GM21447 (cell line): Measurements from ENCODE around the gene ZIC4.

Experiments
- ATAC-seq: cut with Tn5 transposase; IDR thresholded peaks from one replicate; pipeline ENCODE4 v1.9.1; 2021; ENCODE audit not compliant: unreplicated experiment

The ZIC4 gene

DNA sequence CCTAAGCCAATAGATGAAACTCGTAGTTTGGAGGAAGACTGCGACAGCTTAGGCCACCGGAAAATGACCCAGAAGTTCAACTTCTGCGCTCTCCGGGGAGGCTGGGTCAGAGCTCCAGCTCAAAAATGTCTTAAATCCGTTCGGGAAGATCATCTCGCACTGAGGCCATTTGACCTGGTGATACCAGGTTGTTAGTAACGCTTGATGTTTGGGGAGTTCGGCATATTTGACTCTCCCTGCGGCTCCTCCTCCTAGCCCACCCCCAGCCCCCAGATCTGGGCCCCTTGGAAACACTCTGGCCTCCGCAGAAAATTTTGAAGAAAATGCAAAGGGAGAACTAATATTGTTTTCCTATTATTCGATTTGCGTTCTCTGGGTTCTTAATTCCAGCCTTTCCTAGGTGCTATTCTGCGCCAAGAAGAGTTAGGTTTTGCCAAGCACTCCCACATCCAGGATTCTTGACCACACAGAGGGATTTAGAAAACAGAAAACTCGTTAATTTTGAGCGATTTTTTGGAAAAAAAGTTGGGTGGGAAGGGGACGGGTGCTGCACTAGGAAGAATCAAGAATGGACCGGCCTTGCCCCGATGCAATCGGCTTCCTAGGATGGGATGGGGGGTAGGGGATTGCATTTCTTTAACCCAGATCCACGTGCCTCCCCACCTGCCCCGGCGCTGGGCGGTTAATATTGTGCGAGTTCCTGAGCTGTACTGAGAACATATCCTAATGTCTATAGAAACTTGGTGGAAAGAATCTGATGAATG is 50.0 kb downstream of the ZIC4 start:
- no peak for ATAC-seq

GRCh38 chr3:147355753-147356090 is 50.6 kb downstream of the ZIC4 start:
- ATAC-seq = no peak

DNA sequence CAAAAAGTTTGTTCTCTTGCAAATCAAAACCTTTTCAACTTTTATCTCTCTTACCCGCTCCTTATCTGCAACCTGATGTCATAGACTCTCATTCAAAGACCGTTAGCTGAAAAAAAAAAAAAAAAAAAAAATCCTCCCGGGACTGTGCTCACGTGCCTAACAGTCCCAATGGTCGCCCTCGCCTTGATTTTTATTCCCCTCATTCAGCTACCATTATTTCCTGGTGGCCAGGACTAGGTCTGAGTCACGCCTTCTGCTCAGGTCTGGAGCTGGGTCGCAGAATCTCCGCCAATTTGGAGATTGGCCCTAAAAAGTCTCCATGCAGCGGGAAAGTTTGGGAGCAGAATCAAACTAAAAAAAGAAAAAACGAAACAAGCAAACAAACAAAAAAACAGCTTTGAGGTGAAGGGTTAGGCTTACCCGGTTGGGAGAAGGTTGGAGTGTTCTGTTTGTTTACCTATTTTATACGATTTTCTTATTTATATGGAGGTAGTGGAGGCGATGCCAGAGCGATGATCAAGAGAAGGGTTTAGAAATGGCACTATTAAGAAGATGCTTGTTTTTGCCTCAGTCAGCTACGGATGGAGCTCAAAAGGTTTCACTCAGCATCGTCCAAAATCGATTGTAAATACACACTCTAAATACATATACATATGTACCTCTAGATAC is 51.1 kb downstream of the ZIC4 start:
- no peak for ATAC-seq

- ATAC-seq = no peak
Measured at GRCh38 chr3:147354623-147355022, 51.7 kb downstream of the ZIC4 start.

- no peak for ATAC-seq
Measured at GRCh38 chr3:147351301-147351700, 55.0 kb downstream of the ZIC4 start.

- no peak for ATAC-seq
Measured at GRCh38 chr3:147348976-147349375, 57.4 kb downstream of the ZIC4 start.

DNA sequence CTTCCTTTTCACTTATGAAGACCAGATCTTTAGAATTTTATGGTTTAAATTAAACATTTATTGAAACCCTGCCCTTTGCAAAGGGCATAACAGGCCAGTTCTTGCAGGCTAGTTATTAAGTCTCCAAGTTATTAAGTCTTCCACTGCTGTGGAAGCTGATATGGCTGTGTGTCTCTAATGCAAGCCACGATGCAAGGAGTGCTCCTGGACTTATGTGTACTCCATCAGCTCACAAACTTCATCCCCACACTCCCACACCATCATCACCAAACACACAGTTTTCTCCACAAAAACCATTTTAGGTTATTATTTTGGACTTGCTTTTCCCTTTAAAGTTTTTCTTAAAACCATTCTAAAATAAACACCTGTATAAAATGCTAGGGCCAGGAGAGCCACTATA is 62.4 kb downstream of the ZIC4 start:
- no peak for ATAC-seq

GRCh38 chr3:147341727-147342126 is 64.6 kb downstream of the ZIC4 start:
- no peak for ATAC-seq

DNA sequence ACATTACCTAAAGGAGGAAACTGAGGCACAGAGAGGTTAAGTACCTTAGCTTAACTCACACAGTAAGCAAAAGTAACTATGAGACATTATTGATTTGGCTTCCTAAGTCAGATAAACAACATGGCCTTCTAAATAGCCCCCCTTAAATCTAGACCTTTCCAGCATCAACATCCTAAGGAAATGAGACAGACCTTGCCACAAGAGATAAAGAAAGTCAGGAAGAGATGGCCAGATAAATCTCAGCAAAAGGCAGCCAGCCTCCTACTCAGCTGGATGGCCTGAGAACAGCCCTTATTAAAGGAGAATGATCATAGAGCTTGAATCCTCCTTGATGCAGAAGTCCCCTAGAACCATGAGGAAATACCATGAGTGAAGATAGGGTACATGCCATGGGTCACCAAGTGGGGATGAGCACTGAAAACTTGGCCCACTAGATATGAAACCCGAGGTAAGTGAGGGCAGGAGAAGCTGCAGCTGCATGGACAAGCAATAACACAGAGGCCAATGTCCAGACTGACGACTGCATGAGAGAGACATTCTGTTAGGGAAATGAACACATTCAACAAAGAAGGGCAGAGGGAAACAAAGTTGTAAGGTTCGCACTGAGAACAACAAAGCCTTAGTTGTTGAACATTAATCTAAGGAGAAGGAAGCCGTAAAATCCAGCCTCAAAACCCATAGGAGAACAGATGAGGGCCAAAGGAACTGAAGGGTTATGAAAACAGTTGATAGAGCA is 69.6 kb downstream of the ZIC4 start:
- ATAC-seq = no peak
